ENCODE results near the gene SPPL2B.

DNA sequence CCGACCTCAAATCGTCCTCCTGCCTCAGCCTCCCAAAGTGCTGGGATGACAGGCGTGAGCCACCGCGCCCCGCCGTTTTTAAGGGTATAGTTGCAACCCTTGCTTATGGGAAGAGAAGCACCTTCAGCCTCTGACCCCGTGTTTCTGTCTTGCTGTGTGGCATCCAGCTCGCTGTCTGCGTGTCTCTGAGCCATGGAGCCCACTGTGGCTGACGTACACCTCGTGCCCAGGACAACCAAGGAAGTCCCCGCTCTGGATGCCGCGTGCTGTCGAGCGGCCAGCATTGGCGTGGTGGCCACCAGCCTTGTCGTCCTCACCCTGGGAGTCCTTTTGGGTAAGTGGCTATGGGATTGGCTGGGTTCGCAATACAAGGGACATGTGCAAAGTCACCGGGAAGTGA lies 61.1 kb downstream of the SPPL2B start:
- no peak for TF ChIP-seq EP300 (IDR thresholded peaks at IDR 0.05; ENCODE audit: borderline replicate concordance)
- TF ChIP-seq, protein P1, sequence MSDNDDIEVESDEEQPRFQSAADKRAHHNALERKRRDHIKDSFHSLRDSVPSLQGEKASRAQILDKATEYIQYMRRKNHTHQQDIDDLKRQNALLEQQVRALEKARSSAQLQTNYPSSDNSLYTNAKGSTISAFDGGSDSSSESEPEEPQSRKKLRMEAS (IDR thresholded peaks at IDR 0.05) = no peak
- TF ChIP-seq, protein P2, sequence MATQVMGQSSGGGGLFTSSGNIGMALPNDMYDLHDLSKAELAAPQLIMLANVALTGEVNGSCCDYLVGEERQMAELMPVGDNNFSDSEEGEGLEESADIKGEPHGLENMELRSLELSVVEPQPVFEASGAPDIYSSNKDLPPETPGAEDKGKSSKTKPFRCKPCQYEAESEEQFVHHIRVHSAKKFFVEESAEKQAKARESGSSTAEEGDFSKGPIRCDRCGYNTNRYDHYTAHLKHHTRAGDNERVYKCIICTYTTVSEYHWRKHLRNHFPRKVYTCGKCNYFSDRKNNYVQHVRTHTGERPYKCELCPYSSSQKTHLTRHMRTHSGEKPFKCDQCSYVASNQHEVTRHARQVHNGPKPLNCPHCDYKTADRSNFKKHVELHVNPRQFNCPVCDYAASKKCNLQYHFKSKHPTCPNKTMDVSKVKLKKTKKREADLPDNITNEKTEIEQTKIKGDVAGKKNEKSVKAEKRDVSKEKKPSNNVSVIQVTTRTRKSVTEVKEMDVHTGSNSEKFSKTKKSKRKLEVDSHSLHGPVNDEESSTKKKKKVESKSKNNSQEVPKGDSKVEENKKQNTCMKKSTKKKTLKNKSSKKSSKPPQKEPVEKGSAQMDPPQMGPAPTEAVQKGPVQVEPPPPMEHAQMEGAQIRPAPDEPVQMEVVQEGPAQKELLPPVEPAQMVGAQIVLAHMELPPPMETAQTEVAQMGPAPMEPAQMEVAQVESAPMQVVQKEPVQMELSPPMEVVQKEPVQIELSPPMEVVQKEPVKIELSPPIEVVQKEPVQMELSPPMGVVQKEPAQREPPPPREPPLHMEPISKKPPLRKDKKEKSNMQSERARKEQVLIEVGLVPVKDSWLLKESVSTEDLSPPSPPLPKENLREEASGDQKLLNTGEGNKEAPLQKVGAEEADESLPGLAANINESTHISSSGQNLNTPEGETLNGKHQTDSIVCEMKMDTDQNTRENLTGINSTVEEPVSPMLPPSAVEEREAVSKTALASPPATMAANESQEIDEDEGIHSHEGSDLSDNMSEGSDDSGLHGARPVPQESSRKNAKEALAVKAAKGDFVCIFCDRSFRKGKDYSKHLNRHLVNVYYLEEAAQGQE (IDR thresholded peaks at IDR 0.05; ENCODE audit: low read depth) = no peak
- no peak for TF ChIP-seq TAF1 (IDR thresholded peaks at IDR 0.05; ENCODE audit: low read depth)
- TF ChIP-seq CEBPB (IDR thresholded peaks at IDR 0.05) = no peak
- no peak for TF ChIP-seq NFIC (IDR thresholded peaks at IDR 0.05)
- TF ChIP-seq RAD21 (IDR thresholded peaks at IDR 0.05; ENCODE audit: low read depth) = no peak
- no peak for TF ChIP-seq CREB1 (IDR thresholded peaks at IDR 0.05; ENCODE audit: low read depth)
